GM12865 (cell line): Measurements from ENCODE around the gene RUNX3.
A peak's percentile ranks its signal among the peaks of the same experiment; 100 is the strongest.

Experiments used
- DNase-seq: peaks from one replicate; pipeline ENCODE4 v3.0.0; 2010; ENCODE audit warnings: low read depth
- H3K4me3 ChIP-seq: 2 replicates; pipeline ENCODE4 v1.5.1; 2011; ENCODE audit warnings: mild to moderate bottlenecking, low read depth, low read length, control low read depth
- TF ChIP-seq, protein P1 (sequence below): IDR thresholded peaks from 2 replicates; pipeline ENCODE4 v1.5.1; 2011; ENCODE audit warnings: low read length, control low read depth, low read depth, inconsistent platforms; ENCODE audit not compliant: insufficient read depth; ENCODE audit errors: missing control alignments

RUNX3 gene

GRCh38 chr1:24963099-24963872, 33.2 kb upstream of the RUNX3 start:
- H3K4me3 ChIP-seq = peak overlapping the region; percentile 67
- DNase-seq = peak; percentile 82
- TF ChIP-seq, protein P1, sequence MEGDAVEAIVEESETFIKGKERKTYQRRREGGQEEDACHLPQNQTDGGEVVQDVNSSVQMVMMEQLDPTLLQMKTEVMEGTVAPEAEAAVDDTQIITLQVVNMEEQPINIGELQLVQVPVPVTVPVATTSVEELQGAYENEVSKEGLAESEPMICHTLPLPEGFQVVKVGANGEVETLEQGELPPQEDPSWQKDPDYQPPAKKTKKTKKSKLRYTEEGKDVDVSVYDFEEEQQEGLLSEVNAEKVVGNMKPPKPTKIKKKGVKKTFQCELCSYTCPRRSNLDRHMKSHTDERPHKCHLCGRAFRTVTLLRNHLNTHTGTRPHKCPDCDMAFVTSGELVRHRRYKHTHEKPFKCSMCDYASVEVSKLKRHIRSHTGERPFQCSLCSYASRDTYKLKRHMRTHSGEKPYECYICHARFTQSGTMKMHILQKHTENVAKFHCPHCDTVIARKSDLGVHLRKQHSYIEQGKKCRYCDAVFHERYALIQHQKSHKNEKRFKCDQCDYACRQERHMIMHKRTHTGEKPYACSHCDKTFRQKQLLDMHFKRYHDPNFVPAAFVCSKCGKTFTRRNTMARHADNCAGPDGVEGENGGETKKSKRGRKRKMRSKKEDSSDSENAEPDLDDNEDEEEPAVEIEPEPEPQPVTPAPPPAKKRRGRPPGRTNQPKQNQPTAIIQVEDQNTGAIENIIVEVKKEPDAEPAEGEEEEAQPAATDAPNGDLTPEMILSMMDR = peak; percentile 44

- DNase-seq = no peak
- TF ChIP-seq, protein P1 = no peak
- H3K4me3 ChIP-seq = peak overlapping the region; percentile 67
Observed at GRCh38 chr1:24961961-24962861, 32.1 kb upstream of the RUNX3 start.

DNA sequence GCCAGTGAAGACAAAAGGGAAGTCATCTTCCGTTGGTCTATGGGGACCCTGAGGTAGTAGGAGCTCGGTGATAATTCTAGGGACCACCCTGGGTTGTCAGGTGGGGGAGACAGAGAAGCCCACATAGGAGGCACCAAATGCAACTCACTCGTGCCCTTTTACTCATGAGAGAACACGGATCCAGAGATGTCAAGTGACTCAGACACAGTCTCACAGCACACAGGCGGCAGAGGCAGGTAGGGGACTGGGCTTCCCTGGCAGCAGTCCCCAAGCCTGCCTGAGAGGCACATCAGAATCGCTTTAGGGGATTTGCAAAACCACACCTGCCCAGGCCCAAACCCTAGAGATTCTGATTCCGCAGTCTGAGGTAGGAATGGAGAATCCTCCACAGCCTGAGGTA, 31.3 kb upstream of the RUNX3 start:
- no peak for DNase-seq
- TF ChIP-seq, protein P1 = no peak
- peak overlapping the region; percentile 67 for H3K4me3 ChIP-seq

DNA sequence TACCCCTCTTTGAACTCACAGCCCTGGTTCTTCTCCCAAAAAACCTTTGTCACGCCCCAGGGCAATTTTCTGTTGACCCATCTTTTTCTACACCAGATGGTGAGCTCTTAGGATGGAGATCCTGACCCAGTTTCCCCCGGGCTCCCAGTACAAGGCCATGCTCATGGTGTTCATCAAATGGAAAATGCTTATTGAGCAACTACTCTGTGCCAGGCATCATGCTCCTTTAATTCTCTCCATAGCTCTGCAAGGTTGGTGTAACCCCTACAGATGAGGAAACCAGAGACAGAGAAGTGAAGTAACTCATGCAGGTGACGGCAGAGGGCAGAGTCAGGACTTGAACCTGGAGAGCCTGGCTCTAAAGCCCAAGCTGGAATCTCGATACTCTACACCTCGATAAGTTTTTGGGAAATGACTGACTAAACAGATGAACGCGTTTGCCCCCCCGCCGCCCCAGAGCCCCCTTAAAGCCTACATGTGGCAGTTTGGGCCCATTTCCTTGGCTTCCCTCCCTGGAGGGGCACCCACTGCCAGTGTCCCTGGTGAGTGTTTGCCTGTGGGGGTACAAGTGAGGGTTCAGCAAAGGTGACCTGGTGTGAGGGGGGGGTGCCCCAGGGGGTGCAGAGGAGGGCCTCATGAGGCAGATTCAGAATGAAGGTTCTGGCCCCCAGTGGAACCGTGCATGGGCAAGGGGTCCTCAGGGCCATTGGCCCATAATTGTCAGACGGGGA, 30.2 kb upstream of the RUNX3 start:
- DNase-seq = no peak
- TF ChIP-seq, protein P1 = no peak
- H3K4me3 ChIP-seq = peak overlapping the region; percentile 67

GRCh38 chr1:24959623-24959975, 29.5 kb upstream of the RUNX3 start:
- H3K4me3 ChIP-seq = peak overlapping the region; percentile 14
- no peak for DNase-seq
- TF ChIP-seq, protein P1 = no peak

GRCh38 chr1:24958766-24959622, 28.9 kb upstream of the RUNX3 start:
- peak overlapping the region; percentile 14 for H3K4me3 ChIP-seq
- TF ChIP-seq, protein P1 = no peak
- no peak for DNase-seq
